Kidney glomerular epithelial cell (primary cell): ENCODE measurements around the gene ZNF672.
"Not testable (repeated sequence)": the region's sequence is repeated elsewhere in the genome, so short reads cannot be mapped to it uniquely, and the experiment has no call there.

Experiments used
- DNase-seq: peaks from one replicate; lab custom pipeline; 2025; lab: John Stamatoyannopoulos, UW

ZNF672 gene

DNA sequence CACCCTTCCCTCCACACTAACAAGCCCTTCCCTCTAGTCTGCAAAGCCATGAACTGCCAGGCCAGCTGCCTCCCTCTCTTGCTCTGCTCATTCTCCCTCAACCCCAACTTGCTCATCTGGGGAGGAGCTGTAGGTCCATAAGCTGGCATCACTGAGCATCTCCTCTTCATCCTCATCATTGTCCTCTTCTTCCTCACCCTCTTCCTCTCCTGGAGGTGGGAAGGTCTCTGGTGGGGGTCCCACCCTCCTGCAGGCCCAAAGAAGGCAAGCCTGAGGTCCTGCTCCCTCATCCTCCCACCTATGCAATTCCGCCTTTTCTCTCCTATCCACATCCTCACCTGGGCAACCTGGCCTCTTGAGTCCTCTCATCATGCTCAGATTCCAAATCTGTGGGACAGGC is 18.2 kb downstream of the ZNF672 start:
- DNase-seq = no peak

DNA sequence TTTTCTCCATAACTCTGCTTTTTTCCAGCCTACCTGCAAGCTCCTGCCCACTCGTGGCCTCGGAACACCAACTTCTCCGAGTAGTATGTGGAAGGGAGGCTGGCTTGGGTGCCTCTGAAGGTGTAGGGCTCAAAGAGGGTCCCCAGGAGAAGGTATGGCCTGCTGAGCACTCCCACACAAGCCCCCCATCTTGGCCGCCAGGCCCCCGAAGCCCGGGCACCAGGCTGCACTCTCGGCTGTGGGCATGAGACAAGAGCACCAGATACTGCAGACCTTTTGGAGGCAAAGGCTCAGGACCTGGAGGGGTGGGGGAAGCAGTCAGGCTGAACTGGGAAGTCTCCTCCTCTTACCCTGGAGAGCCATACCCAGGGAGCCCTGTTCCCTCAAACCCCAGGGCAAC is 19.2 kb downstream of the ZNF672 start:
- no peak for DNase-seq

DNA sequence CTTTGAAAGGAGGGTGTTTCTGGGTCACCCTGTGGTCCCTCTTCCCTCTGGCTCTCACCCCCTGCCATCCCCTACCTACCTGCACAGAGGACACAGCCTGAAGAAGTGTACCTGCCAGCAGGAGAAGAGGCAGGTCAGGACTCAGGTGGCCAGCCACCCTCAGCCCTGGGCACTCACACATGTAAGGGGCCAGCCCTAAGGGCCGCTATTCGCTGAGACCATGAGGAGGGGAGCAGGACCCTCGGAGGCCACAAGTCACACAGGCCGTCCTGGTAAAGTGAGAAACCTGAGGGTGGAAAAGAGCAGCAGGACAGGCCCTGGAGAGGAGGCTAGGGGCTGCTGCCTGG is 19.7 kb downstream of the ZNF672 start:
- no peak for DNase-seq

DNA sequence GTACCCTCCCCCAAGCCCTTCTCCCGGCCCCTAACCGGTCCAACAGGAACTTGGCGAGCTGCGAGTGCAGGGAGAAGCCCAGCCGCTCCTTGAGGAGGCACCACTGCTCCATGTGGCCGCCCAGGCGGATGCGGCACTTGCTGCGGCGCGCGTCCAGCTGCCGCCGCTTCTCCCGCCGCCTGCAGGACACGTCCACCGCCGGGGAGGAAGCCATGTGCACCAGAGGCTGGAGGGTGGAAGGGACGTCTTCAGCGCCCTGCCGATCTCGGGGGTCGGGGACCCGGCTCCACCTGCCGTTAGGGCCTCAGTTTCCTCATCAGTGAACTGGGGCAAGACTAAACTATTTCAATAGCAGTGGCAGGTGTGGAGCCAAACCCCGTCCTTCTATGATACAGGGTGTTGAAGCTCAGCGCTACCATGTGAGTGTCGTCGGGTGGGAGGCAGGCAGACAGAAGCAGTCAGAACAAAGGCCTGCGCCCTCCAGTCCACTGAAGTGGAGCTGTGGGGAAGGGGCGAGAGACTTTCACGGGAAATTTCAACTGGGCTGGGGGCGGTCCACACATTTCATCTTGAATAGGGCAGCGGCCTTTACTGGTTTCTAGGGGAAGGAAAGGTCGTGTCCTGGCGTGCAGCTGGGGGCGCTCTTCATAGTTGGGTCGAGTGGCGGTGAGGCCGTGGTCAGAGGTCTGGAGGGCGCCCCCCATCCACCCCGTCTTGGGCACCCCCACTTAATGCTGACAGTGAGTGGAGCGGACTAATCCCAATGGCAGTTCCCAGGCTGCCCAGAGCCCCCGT is 20.3 kb downstream of the ZNF672 start:
- peak; percentile 62 for DNase-seq

DNA sequence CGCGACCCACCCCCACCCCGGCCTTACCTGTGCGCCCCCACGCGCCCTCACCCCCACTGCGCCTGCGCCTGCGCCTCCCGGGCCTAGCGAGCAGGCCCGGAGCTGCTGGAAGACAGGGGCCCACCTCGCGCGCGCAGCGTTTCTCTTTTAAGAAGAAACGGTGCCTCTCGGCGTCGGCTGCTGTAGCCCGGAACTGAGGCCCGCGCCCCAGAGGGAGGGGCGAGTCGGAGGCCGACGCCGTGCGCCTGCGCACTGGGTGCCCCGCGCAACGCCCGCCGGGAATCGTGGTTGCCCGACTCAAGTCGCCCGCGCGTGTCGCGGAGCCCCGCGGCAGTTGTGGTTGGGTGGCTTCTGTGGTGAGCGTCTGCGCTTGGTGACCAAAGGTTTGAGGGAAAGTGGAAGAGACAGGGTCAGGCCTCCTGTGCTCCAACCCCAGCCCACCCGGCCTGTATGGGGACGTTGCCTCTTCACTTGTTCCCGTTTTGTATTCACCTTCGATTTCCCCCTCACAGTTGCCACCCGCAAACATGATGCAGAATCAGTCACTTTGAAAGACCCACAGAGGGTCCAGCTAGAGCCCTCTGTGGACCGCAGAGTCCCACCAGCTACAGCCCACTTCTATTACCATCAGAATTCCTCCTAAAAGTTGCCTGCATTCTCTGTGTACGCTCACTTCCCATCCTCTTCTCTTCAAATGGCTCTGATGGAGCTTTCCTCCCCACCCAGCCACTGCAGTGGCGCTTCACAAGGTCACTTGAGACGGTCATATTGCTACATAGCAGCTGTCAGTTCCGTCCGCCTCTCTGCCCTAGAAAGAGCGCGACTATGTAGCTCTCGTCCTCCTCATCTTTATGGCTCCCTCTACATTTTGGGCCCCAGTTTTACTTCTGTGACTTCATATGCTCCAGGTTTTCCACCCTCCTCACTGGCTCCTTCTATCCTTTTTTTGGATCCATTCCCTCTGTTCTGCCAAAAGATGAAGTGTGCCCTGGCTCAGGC is 21.2 kb downstream of the ZNF672 start, which contains the start of gene ZNF692:
TSS of gene ZNF692 (minus strand) at position 195 of the 999 bp plus-strand sequence. CDS start 776 bp downstream, outside the sequence.
- peak; percentile 87 for DNase-seq

DNA sequence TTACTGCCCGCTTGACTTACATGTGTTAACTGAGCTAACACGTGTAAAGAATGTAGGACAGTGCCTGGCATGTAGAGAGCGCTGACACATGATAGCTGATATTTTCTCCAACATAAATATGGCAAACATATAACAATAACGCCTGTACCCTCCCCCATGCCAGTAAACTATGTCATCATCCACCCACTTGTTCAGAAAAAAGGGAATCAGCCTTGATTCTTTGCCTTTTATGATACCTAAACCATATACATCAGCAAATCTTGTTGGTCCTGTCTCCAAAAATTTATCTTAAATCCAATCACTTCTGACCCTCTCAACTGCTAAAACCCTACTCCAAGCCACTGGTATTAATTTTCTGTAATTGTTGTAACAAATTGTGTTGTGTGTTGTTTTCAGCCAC is 22.0 kb downstream of the ZNF672 start:
- DNase-seq = no peak

DNA sequence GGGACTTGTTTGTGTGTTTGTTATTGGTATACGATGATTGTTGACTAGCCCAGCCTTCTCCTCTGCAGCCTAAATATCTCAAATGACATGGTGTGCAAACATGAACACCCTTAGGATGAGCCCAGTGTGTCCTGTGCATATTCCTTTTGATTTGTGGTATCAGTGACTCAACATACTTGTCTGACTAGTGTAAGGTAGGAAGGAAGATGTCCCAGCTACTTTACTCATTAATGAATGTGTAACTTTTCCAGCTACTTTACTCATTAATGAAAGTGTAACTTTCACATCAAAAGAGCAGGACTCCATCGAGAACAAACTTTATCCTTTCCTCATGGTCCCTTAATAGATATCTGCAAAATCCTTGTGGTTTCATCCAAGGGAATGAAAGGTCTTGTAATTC is 23.6 kb downstream of the ZNF672 start:
- DNase-seq = peak; percentile 22

DNA sequence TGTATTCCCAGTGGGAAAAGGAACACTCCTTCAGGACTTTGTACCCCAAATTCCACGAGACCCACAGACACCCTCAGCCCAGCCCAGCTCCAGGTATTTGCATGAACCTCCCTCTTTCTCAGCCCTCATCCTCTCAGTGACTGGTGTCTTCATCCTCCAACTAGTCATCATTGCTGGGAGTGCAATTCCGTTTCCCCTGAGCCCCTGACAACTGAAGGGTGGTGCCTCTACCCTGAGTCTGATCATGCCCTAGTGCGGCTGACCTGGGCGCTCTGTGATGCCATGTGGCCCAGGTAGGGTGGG is 24.6 kb downstream of the ZNF672 start:
- no peak for DNase-seq

DNA sequence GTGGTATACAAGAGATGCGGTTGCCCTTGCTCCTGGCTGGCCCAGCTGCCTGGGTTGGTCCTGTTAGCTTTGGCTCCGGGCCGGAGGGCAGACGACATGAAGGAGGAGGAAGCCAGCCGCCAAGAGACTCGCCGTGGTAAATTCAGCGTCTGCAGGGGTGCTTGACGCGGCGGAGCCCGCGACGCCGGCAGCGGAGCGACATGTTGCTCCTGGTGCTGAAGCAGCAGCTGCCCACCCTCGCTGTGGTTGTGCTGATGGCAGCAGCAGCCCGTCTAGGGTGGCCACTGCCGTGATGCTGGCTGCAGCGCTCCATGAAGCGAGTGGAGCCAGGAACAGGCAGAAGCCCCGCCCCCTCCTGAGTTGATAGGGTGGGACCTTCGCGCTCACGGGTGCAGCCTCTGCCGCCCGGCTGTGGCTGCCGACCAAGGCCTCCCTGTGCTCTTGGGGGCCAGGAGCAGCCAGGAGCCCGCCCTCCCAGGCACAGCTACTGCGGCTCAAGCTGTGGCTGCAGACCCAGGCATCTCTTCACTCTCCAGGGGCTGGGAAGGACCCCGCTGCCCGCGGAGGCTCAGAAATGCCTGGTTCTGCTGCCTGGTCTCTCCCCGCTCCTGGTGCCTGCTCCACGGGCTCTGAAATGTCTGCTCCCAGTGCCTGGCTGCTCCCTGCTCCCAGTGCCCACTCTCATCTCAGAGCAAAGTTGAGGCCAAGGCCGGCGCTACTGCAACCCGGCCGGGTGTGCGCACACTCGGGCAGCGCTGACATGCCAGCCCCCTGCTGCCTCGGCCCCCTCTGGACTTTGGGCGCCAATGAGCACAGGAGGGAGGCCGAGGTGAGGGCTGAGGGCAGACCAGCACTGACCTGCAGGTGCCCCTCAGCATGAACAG is 25.2 kb downstream of the ZNF672 start:
- DNase-seq = peak; percentile 31

DNA sequence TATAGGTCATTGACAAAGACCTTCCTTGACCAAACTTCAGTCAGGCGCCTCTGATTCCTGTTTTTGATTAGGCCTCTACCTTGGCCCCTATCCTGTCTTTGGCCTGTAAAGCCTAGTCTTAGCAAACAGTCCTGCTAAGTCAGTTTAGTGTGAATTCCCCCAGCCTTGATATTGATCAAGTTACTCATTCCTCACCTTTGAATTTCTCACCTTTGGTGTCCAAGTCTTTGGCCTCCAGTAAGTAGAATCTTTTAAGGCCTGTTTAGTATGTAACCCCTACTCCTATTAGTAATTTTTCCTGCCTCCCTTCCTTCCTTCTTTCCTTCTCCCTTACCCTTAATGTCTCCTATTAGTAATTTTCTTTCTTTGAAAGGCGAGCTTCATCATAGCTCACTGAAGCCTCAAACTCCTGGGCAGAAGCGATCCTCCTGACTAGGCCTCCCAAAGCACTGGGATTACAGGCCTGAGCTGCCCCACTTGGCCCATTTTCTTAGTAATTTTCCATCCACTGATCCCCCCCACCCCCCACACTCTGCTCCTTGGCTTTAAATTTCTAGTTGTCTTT is 33.9 kb downstream of the ZNF672 start:
- DNase-seq = no peak

DNA sequence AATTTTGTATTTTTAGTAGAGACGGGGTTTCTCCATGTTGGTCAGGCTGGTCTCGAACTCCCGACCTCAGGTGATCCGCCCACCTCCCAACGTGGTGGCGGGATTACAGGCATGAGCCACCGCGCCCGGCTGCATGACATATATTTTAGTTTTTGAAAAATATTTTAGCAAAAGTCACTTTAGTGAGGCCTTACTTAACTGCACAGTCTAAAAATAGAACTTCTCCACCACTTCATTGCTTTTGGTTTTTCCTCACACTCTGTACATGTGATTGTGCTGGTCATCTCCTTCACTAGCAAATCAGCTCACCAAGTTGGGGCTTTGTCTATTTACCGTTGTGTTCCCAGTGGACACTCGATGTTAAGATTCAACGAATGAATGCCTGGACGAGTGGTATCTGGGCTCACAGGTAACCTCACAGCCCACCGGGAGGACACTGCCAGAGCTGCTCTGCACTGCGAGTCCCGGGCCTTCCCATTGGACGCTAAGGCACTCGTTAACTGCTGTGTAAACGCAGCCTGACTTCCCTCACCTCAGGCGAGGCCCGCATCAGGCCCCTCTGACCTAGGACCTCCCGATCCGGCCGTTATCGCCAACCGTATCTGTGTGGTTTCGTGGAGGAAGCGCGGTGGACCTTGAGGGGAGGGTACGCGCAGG is 34.9 kb downstream of the ZNF672 start:
- DNase-seq = peak; percentile 60

DNA sequence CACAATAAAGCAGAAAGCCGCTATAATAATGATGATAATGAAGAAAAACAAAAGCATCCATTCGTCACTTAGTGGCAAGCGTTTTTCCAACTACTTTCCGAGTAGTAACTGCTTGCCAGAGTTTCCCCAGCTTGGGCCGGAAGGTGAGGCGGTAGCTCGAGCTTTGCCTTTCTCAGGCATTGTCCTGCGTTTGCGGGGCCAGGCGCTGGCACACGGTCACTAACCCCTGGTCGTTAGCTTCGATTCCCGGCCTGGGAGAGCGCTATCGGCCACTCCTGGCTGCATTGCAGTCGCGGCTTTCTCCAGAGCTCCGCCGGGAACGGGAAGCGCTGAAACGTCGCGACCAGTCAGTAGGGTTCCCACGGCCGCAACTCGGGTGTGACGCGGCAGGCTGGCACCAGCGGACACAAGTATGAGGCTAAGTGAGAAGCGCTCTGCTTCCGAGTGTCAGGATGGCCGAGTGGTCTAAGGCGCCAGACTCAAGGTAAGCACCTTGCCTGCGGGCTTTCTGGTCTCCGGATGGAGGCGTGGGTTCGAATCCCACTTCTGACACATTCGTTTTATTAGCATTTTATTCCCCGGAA is 35.5 kb downstream of the ZNF672 start:
- DNase-seq = peak; percentile 94

DNA sequence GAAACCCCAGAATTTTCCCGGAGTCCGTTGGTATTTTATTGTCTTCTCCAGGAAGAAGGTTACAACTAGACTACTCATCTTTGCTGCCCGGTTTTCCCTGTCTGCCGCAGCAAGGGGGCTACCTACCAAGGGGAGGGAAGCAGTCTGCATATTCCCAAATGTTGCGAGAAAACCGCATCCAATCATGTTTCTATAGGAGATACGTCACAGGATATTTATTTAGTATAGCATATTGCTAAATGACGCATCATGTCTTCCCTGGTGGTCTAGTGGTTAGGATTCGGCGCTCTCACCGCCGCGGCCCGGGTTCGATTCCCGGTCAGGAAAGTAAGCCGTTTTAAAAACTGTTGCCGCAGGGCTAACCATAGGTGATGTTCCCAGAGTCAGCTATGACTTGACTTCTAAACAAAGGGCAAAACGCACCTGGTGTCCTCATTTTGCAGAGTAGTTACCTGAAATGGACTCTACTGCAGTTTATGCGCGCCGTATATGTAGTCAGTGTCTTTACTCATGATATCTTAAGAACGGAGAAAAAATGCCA is 36.0 kb downstream of the ZNF672 start:
- DNase-seq = peak; percentile 94

DNA sequence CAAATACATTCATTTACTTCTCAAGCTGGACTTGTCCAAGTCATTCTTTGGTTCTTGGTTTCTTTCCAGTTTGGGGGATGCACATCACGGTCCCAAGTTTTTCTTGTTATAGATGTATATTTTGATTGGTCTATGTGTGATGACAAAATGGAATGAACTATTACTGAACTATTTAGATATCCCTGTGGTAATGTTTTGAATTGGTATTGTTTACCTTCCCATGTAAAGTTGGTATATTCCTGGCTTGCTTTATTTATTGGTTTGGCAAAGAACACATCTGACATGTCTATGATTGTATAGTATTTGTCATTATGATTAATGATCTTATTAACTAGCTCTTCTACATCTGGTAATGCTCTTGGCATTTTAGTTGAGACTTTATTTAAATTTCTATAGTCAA is 43.2 kb downstream of the ZNF672 start:
- no peak for DNase-seq

DNA sequence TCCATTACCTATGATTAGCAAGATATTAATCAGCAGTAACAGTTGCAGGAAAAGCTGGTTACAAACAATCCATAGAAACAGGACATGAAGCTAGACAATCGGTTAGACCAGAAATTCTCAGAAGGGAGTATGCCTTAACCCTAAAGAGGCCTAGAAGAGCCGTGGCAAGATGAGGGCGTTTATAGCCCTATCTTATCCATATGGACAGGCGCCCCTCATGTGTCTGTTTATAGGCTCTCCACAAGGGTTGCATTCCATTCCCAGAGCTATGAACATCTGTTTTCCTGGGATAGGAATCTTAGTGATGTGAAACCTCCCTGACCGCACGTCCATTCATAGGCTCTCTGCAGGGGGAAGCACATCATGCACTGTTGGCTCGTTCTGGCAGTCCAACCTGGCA is 44.4 kb downstream of the ZNF672 start:
- DNase-seq = not testable (repeated sequence)

DNA sequence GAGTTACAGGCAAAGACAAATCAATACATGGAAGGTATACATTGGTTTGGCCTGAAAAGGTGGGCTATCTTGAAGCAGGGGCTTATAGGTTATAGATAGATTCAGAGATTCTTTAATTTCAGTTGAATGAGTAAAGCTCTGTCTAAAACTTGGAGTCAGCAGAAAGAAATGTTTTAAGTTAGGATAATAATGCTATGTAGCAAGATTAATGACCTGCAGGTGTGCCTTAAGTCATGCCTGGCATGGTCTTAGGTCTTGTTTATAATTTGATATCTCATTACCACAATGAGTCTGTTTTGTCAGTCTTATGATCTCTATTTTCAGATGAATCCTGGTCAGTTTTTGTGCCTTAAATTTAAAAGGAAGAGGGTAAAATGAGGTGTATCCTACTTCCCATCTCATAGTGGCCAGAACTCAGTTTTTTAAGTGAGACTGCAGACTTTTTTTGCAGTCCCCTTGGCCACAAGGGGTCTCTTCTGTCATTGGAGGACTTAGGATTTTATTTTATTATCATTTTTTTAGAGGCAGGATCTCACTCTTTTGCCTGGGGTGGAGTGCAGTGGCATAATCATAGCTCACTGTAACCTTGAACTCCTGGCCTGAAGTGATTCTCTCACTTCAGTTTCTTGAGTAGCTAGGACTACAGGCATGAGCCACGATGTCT is 46.7 kb downstream of the ZNF672 start:
- DNase-seq = no peak

DNA sequence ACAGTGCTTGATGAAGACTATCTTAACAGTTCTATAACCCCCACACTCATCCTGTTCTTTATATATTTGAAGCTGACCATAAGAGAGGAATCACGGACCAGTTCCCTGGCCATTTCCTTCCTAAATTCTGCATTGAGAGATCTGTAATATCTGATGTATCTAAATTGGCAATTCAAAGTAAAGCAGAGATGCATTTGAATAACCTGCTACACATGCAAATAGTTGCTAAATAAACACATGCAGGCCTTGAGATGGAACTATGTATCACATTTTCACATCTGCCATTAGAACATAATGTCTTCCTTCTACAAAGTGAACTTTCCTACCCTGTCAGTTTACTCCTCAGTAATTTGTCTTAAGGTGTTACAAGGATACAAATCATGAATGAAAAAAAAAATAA is 47.6 kb downstream of the ZNF672 start:
- no peak for DNase-seq

DNA sequence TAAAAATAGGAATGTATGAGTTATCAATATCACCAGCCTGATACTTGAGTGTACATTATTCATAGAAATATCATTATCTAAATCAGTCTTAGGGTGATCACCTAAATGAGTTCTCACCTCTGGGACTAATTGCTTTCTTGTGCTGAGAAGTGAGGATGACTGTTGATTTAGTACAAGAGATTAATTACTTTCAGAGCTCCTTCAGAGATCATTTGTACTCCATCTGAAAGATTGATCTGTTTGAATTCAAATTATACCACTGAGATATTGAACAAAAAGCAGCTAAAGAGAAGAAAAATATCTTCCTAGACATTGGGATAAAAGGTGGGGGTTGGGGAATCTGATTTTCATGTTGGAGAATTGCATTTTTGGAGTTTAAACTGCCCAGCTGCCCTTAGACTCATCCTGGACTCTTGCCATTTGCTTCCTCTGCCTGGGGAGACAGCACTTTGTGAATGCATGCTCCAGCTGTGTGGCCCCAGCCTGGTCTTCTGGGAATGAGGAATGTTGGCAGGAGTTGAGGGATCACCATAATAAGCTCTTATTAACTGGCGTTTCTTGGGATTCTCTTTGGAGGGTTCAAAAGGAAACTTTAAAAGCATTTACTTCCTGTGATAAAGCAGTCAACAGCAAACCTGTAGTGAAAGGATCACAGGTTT is 48.3 kb downstream of the ZNF672 start:
- DNase-seq = no peak

DNA sequence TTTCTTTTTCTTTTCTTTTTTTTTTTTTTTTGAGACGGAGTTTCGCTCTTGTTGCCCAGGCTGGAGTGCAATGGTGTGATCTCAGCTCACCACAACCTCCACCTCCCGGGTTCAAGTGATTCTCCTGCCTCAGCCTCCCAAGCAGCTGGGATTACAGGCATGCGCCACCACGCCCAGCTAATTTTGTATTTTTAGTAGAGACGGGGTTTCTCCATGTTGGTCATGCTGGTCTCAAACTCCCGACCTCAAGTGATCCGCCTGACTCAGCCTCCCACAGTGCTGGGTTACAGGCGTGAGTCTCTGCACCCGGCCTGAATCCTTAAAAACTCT is 51.9 kb downstream of the ZNF672 start:
- not testable (repeated sequence) for DNase-seq
